ENCODE results near the gene CLMN.

DNA sequence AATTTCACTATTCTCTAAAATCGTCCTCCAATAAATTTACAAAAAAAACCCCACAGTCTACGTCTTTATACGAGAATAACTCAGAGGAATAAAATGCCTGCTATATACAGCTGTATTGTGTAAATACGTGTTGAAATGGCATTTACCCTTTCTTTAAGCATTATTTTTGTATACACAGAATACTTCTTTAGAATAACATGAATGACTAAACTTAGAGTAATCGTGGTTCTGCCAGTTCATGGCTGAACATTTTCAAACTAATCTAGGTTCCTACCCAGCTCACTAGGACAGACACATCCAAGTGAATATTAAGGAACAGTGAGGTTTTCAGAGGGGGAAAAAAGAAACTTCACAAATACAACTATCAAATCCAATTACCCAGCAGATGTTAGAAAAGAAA is 186.9 kb downstream of the CLMN start:
- TF ChIP-seq CTCF (IDR thresholded peaks at IDR 0.05; ENCODE audit: poor library complexity) = no peak
- no peak for TF ChIP-seq EZH2 (IDR thresholded peaks at IDR 0.05; ENCODE audit: borderline replicate concordance)
